GM21423 (cell line): ENCODE measurements around the gene ACAP3.

Experiments
- ATAC-seq: cut with Tn5 transposase; IDR thresholded peaks from one replicate; pipeline ENCODE4 v1.9.1; 2021; ENCODE audit warnings: mild to moderate bottlenecking, moderate library complexity; ENCODE audit not compliant: unreplicated experiment

Gene ACAP3

GRCh38 chr1:1304331-1305299 is 3.1 kb downstream of the ACAP3 start:
- ATAC-seq = no peak

GRCh38 chr1:1303736-1304135 is 4.0 kb downstream of the ACAP3 start:
- no peak for ATAC-seq

GRCh38 chr1:1302951-1303509 is 4.7 kb downstream of the ACAP3 start:
- no peak for ATAC-seq

GRCh38 chr1:1302006-1302430 is 5.7 kb downstream of the ACAP3 start:
- no peak for ATAC-seq

- no peak for ATAC-seq
Measured at GRCh38 chr1:1300352-1300739, 7.4 kb downstream of the ACAP3 start.

GRCh38 chr1:1299686-1300351 is 7.9 kb downstream of the ACAP3 start:
- ATAC-seq = no peak

- ATAC-seq = no peak
Measured at GRCh38 chr1:1298861-1299685, 8.7 kb downstream of the ACAP3 start.

- ATAC-seq = no peak
Measured at GRCh38 chr1:1297802-1298424, 9.8 kb downstream of the ACAP3 start.

GRCh38 chr1:1296070-1297061 is 11.4 kb downstream of the ACAP3 start:
- ATAC-seq = no peak

GRCh38 chr1:1295154-1295923 is 12.4 kb downstream of the ACAP3 start:
- ATAC-seq = no peak

GRCh38 chr1:1294250-1294890 is 13.4 kb downstream of the ACAP3 start:
- ATAC-seq = no peak

GRCh38 chr1:1293263-1294249 is 14.2 kb downstream of the ACAP3 start:
- ATAC-seq = no peak

GRCh38 chr1:1292851-1293250 is 14.9 kb downstream of the ACAP3 start:
- ATAC-seq = no peak

- ATAC-seq = no peak
Measured at GRCh38 chr1:1292442-1292779, 15.3 kb downstream of the ACAP3 start.

GRCh38 chr1:1291548-1292441 is 15.9 kb downstream of the ACAP3 start:
- peak; percentile 51 for ATAC-seq

GRCh38 chr1:1291023-1291528 is 16.7 kb downstream of the ACAP3 start:
- ATAC-seq = no peak
